ENCODE results near the gene SYT7.

Gene SYT7

GRCh38 chr11:61555051-61555969 is 25.6 kb downstream of the SYT7 start:
- no peak for DNase-seq (ENCODE audit: low read depth in 3 of 3, low spot score in 1 of 3)

- DNase-seq (ENCODE audit: low read depth in 3 of 3, low spot score in 1 of 3) = peak in 1 of 3 donors; percentile 6
Measured at GRCh38 chr11:61554172-61554988, 26.5 kb downstream of the SYT7 start.

DNA sequence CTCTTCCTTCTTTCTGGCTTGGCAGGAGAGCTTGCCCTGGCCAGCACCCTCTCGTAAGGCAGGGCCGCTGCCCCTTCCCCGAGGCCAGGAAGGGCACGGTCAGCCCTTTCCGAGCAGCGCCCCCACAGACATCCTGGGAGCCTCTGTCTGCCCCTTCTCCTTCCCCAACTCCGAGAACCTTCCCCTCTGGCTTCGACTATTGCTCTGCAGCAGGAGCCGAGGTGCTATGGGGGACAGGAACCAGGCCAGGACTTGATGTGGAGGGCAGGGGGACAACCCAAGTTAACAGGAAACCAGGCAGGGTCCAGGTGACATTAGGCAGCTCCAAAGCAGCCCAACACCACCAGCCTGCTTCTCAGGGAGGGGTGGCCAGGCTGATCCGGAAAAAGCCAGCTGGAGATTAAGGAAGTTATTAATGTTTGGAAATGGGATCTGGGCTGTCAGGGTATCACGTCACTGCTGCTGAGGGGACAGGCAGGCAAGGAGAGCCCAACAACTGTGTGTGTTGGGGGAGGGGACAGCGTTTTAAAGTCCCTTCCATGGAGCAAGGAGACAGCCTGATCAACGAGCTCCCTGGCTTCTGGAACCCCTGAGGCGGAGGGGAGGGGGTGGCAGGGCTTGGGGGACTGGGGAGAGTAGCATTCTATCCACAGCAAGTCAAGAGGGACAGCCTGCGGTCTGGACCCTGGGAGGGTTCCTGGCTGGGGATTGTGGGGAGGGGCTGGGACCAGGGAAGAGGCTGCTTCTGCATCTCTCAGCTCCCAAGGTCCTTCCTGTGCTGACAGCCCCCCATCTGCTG is 27.3 kb downstream of the SYT7 start:
- DNase-seq (ENCODE audit: low read depth in 3 of 3, low spot score in 1 of 3) = no peak

DNA sequence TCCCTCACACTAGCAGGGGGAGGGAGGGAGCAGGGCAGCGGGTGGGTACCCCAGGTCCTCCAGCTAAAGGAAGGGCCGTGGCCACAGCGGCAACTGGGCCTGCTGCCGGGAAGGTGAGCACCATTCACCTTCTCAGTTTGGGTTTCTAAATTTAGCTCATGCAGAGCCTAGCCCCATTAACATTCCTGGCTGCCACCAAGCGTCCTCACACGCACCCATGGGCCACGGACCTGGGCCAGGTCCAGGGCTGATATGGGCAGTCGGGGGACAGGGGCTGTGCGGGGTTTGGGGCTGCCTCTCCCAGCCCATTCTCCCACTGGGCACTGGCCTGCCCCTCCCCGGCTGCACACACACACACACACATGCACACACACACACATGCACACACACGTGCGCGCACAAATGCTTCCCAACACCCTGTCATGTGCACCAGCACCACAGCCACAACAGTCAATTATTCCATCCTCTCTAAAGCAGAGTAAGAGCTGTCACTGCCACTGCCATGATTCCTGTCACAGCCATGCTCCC is 28.7 kb downstream of the SYT7 start:
- DNase-seq (ENCODE audit: low read depth in 3 of 3, low spot score in 1 of 3) = no peak

GRCh38 chr11:61551634-61552033 is 29.2 kb downstream of the SYT7 start:
- no peak for DNase-seq (ENCODE audit: low read depth in 3 of 3, low spot score in 1 of 3)

GRCh38 chr11:61550665-61551227 is 30.1 kb downstream of the SYT7 start:
- no peak for DNase-seq (ENCODE audit: low read depth in 3 of 3, low spot score in 1 of 3)

DNA sequence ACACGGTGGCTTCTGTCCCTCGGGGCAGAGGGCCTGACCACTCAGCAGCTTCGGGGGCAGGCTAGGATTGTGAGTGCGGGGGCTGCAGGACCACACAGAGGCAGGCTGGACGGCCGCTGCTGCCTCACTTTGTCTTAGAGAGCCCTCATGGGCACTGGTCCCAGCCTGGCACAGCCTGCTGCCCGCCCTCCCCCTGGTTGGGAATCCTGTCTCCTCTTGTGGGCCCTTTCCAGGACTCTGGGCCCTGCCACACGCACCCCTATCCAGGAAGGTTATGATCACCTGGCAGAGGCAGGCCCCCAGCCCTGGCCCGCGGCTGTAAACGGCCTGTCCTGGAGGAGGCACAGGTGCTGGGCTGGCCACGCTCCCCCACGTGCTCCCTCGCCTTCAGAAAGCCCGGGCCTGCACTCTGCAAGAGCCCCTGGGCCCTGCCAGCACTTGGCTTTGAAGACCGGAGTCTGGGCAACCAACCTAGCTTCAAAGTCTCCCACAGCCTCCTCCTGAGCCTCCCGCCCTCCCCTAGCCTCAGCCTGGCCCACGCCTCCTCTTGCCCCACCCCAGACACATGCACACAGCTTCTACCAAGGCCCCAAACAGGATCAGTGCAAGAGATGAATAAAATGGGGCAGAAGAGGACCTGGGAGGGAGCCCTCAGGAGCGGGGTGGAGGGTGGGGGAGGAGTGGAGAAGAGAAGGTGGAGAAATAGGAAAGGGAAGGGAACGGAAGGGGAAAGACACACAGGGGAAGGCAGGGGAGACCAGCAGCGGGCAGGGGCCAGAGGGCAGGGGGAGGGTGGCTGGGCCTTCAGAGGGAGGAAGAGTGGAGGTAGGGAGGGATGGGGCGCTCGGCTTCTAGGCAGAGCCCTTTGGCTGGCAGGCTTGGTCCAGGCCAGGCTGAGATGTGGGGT is 31.0 kb downstream of the SYT7 start:
- DNase-seq (ENCODE audit: low read depth in 3 of 3, low spot score in 1 of 3) = no peak

DNA sequence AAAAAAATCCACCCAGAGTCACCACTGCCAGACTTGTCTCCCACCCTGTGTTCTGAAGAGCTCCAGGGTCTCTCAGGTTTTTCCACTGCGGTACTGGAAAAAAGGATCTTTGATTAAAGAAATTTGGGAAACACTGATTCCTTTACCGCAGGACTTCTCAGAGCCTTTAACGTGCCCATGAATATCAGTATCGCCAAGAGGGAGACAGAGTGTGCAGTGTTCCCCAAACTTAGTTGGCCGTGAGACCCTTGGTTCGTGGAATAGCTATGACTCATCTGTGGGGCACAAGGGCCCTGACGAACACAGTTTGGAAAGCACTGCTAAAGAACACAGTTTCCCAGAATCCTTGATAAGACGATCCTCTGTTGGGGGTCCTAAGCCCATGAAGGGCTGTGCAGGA is 31.7 kb downstream of the SYT7 start:
- DNase-seq (ENCODE audit: low read depth in 3 of 3, low spot score in 1 of 3) = no peak

DNA sequence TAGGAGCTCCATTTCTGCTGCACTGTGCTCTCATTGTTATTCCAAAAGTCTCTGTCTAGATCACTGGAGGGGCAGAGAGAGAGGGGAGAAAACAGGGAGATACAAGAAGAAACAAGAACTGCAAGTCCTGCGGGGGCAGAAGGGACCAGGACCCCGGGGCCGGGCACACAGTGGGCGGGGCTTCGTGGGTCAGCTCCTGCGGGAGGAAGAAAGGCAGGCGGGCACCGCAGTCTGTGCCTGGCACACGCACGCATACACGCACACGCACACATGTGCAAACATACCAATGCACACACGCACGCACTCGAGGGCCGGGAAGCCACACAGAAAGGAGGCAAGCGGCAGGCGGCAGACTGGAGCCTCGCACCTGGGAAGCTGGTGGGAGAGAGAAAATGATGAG is 33.6 kb downstream of the SYT7 start:
- DNase-seq (ENCODE audit: low read depth in 3 of 3, low spot score in 1 of 3) = no peak

- DNase-seq (ENCODE audit: low read depth in 3 of 3, low spot score in 1 of 3) = no peak
Measured at GRCh38 chr11:61546663-61547062, 34.2 kb downstream of the SYT7 start.

- no peak for DNase-seq (ENCODE audit: low read depth in 3 of 3, low spot score in 1 of 3)
Measured at GRCh38 chr11:61545921-61546320, 35.0 kb downstream of the SYT7 start.

DNA sequence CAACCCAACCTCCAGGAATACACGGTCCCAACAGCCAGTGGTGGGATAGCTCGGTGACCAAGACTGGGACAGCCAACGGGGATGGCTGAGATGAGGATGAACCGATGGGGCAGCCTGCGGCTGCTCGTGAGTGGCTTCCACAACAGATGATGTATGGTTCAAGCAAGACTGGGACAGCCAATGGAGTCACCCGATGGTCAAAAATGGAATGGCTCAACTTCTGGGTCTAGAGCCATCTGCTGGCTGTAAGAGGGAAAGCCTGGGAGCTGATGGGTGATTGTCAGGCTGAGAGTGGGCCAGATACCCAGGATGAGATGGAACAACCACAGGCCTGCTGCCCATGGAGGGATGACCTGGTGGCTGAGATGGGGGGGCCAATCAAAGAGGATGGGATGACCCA is 35.5 kb downstream of the SYT7 start:
- no peak for DNase-seq (ENCODE audit: low read depth in 3 of 3, low spot score in 1 of 3)

- DNase-seq (ENCODE audit: low read depth in 3 of 3, low spot score in 1 of 3) = no peak
Measured at GRCh38 chr11:61544466-61544865, 36.4 kb downstream of the SYT7 start.

GRCh38 chr11:61543606-61544306 is 37.1 kb downstream of the SYT7 start:
- no peak for DNase-seq (ENCODE audit: low read depth in 3 of 3, low spot score in 1 of 3)

GRCh38 chr11:61542705-61543104 is 38.2 kb downstream of the SYT7 start:
- no peak for DNase-seq (ENCODE audit: low read depth in 3 of 3, low spot score in 1 of 3)

DNA sequence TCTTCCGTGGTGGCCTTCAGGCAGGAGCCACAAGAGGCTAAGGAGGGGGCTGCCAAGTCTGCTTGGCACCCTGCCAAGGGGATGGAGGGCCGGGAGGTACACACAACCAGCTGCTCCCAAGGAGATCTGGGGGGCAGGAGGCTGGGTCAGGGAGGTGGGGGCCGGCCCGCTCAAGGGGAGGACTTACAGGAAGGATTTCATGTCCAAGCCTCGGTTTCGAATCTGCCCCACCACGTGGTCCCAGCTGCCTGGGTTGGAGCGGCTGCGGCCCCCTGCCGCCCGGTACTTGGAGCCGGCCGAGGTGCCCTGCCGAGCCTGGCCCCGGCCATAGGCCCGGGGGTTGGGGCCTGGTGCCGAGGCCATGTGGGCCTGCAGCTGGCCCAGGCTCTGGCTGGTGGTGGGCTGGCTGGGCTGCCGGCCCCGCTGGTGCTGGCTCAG is 38.8 kb downstream of the SYT7 start:
- DNase-seq (ENCODE audit: low read depth in 3 of 3, low spot score in 1 of 3) = no peak

- no peak for DNase-seq (ENCODE audit: low read depth in 3 of 3, low spot score in 1 of 3)
Measured at GRCh38 chr11:61541598-61541997, 39.3 kb downstream of the SYT7 start.

GRCh38 chr11:61540528-61540927 is 40.3 kb downstream of the SYT7 start:
- DNase-seq (ENCODE audit: low read depth in 3 of 3, low spot score in 1 of 3) = no peak

- no peak for DNase-seq (ENCODE audit: low read depth in 3 of 3, low spot score in 1 of 3)
Measured at GRCh38 chr11:61539831-61540357, 41.0 kb downstream of the SYT7 start.
